Right ventricle myocardium inferior (tissue), 1 donor: ENCODE data around the gene ALG11. TPM values are rescaled to one million over a fixed set of nuclear protein-coding genes. Genes with fewer than 3 reads are reported as not detected.

ENCODE experiments used
- ATAC-seq: fragments of 200-7000 bp; cut with Tn5 transposase; one replicate; pipeline ENCODE4 v1.9.1; 2020; ENCODE audit warnings: mild to moderate bottlenecking, moderate library complexity
- DNase-seq: peaks from one replicate; pipeline ENCODE4 v3.0.0; 2021; ENCODE audit errors: missing footprints
- intact Hi-C: fragments of 100-400 bp; cut with DNase I; formaldehyde crosslinking; loops from one replicate; pipeline ENCODE4 v1.11.0; 2022
- total RNA-seq: library from RNA; stranded (reverse); fragmentation: NEBNext Ultra II Directional; extraction: Animal tissue kit (Norgen Biotek cat#: 25700); gene quantifications from one replicate; pipeline ENCODE4 v1.2.1, GENCODE V29; 2021
- donor health status: DM: no; HTN: yes; CAD: no; lungs with severe emphysema.

The ALG11 gene
- total RNA-seq, 1 donor from 2014 or later, result 20.9 TPM

DNA sequence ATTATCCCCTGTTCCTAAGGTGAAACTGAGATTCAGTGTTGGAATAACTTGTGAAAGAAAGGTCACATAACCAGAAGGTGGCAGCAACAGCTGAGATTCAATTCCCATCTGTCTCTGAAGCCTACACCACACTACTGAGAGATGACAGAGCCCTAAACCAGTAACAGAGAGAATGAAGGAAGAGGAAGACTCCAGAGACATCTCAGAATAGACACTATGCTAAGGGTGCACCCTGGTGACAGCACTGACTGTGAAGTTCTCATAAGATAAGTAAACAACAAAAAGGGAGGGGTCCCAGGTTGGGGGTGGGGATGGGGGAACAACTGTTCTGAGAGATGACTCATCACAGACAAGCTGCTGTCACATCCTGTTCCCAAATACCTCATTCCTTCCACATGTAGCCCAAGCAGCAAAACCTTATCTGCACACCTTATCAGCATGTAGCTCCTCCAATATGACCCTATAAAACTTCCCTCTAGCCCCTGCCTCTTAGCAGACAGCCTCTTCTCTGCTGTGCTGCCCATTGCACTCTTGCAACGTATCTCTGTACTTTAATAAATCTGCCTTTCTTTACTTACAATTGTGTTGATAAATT lies 58.8 kb downstream of the ALG11 start:
- no peak for DNase-seq
- intact Hi-C loops, result no loop called here
- no peak for ATAC-seq

Other genes with a start within 250 kb of the ALG11 start
- 10.2 TPM for gene DHRS12, start 208.2 kb upstream of the ALG11 start, total RNA-seq
- 0.49 TPM for gene TMEM272, start 167.2 kb upstream of the ALG11 start, total RNA-seq
- not detected for gene CCDC70, start 150.4 kb upstream of the ALG11 start, total RNA-seq
- 3.3 TPM for gene ATP7B, start 948 bp upstream of the ALG11 start, total RNA-seq
- gene UTP14C, start 12.3 kb downstream of the ALG11 start, total RNA-seq, result 9.6 TPM
- gene NEK5, start 116.7 kb downstream of the ALG11 start, total RNA-seq, result 0.11 TPM
- gene NEK3, start 147.2 kb downstream of the ALG11 start, total RNA-seq, result 6.6 TPM